Forelimb muscle (tissue), 1 donor: ENCODE measurements around the gene PMEPA1. TPM values are rescaled to one million over a fixed set of nuclear protein-coding genes. Genes with fewer than 3 reads are reported as not detected.
A peak's percentile ranks its signal among the peaks of the same experiment; 100 is the strongest.

Experiments used
- DNase-seq: peaks from one replicate; pipeline ENCODE4 v3.0.0-alpha.2; 2013; ENCODE audit warnings: low read depth
- polyA plus RNA-seq: library from polyadenylated mRNA; unstranded; fragments of 120-200 nt; gene quantifications from one replicate; pipeline ENCODE4 v1.2.1, GENCODE V29; 2013; ENCODE audit not compliant: insufficient read length

Gene PMEPA1
- polyA plus RNA-seq, 1 donor: 25.8 TPM

DNA sequence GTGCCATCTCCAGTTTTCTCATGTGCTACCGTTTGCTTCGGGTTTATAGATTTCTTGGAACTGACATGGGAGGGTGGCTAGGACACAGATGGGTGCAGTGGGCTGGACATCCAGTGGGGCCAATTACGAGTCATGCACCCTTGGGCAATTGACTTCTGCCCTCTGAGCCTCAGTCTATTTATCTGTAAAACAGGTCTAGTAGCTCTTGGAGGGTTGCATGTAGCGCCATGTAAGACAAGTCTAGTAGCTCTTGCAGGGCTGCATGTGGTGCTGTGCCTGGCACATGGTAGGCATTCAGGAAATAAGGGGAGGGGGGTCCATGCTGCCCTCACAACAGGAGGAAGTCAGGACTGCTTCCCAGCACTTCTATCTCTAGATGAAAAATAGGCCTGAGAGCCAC, 15.3 kb downstream of the PMEPA1 start:
- no peak for DNase-seq

DNA sequence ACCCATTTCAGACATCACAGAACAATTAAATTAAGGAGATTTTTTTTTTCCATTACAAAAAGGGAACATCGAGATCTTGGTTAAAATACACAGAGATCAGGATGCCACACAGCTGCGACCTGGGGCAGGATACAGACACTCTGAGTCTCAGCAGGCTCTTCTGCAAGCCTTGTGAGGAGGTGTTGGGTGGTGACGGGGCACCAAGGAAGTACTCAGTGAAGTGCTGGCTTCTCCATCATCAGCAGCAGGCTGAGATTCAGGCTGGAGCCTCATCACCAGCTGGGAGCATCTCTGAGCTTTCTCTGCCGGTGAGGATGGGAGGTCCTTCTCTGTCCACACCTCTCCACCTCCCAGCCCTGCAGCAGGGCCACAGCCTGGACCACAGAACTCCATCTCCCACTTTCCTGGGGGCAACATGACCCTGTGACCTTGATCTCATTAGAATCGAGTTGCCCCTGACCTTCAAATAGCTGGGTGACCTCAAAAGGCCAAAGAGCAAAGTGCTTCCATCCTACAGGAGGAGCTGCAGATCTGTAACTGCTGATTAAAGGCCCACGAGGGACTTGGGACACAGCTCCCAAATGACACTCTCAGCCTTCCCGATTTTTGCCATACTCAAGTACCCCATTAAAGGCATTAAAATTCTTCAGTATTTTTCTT, 16.0 kb downstream of the PMEPA1 start:
- no peak for DNase-seq

- DNase-seq: no peak
These were observed 16.7 kb downstream of the PMEPA1 start for GRCh38 chr20:57693002-57693582.

- DNase-seq: no peak
These were observed 17.4 kb downstream of the PMEPA1 start for GRCh38 chr20:57692393-57692792.

DNA sequence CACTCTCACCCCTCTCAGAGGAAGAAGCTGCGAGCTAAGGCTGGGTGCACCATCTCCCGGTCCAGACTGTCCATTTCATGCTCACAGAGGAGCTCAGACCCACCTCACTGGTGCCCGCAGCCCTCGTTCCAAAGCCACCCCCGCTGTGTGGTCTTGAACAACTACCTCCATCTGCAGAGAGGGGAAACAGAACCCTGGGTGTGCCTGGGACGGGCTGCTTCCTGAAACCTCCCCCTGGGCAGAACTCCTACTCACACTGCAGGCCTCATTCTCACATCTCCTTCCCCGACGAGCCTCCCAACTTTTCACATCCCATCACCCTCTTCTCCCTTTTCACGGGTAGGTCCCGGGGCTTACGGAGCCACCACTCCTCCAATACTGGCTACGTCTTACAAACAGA, 18.1 kb downstream of the PMEPA1 start:
- no peak for DNase-seq

- no peak for DNase-seq
These were observed 19.3 kb downstream of the PMEPA1 start for GRCh38 chr20:57690525-57690924.

DNA sequence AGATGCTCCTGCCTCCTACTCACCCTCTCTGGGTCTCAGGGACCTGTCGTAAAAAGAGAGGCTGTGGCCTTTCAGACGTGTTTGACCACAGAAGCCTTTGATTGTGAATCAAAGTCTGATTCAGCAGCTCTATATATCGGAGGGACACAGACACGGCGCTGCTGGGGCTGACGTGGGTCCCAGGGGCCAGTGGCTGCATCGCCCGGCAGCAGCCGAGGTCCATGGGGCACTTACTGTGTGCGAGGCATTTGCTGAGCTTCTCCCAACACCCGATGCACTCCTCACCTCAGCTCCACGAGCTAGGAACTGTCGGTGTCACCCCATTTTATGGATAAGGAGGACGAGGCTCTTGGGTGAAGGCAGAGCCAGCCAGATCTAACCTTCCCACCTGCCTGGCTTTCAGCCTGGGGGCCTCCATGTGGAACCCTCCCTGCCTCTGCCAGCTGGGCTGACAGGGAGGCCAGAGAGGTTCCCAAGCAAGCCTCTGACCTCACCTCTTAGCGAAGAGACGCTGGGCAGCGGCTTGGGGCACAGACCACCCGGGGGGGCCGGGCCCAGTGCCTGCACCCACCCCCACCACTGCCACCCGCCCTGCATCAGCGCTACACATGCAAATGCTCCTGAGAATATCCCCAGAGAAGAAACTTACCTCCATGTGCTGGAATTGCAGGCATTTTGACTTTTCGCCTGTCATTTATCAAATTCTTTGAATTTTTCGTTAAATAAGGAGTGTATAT, 19.9 kb downstream of the PMEPA1 start:
- no peak for DNase-seq

- no peak for DNase-seq
These were observed 21.0 kb downstream of the PMEPA1 start for GRCh38 chr20:57688864-57689263.

- DNase-seq: no peak
These were observed 21.5 kb downstream of the PMEPA1 start for GRCh38 chr20:57688295-57688694.

DNA sequence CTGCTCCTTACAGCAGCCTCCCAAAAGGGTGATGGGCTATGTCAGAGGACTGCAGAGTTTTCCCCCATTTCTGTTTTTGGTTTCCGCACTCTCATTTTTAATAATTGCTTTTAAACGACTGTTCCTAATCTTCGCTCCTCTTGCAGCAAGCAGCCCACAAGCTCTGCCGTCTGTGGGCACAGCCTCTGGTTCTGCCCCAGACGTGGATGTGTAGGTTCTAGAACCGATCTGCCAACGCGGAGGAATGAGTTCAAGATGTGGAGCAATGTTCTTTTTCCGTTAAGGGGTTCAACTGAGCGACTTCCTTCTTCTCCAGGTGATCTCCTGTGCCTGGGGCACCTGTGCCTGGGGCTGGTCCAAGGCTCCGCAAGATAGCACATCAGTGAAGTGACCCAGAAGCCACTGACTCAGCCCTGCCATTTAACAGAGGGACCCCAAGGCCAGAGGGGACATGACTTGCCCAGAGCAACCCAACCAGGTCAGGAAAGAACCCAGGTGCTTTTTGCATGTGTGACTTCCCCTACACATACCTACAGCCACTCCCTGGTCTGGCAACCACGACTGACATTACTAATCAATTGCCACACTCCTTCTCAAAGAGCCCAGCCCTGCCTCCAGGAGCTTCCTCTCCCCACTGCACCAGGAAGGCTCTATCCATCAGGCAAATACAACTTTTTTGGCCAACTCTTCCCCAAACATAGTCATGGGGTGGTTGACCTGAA, 22.7 kb downstream of the PMEPA1 start:
- DNase-seq: no peak

DNA sequence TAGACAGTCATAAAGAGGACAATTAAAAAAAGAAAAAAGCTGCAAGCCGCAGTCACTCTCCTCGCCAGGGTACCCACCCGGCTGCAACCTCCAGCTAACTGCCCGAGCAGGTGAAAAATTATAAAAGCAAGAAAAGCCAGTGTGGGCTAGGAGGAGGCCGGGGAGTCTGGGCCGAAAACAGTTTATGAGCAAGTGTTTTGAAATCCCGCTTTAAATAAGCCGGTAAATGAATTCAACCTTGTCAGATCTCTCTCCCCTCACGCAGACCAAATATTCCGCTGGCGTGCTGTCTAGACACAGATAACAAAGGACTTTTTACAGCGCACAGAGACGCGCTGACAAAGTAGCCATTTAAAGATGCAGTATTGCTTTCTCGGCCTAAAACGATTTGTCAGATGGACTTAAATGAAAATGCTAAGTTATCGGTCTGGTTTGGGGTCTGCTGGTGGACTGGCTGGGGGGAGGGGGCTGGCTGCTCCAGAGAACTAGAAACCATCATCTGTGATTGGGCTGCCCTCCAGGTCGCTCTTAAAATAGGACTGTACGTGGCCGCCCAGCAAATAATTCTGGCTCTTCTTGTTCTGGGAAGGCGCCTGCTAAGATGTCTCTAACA, 24.6 kb downstream of the PMEPA1 start:
- DNase-seq: no peak

DNA sequence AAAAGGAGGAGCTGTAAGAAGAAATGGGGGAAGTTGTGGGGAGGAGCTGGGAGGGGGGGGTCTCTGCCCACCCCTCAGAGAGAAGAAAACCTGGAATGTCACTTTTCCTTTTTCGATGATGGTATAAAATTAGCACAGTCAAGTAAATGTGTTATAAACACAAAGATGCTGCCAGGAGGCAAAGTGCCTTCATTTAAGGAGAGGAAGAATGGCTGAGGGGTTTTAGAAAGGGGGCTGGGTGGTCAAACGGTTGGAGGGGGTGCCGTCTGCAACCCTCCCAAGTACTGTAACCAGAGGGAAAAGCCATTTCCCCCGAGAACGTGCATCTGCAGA, 25.0 kb downstream of the PMEPA1 start:
- DNase-seq: no peak

DNA sequence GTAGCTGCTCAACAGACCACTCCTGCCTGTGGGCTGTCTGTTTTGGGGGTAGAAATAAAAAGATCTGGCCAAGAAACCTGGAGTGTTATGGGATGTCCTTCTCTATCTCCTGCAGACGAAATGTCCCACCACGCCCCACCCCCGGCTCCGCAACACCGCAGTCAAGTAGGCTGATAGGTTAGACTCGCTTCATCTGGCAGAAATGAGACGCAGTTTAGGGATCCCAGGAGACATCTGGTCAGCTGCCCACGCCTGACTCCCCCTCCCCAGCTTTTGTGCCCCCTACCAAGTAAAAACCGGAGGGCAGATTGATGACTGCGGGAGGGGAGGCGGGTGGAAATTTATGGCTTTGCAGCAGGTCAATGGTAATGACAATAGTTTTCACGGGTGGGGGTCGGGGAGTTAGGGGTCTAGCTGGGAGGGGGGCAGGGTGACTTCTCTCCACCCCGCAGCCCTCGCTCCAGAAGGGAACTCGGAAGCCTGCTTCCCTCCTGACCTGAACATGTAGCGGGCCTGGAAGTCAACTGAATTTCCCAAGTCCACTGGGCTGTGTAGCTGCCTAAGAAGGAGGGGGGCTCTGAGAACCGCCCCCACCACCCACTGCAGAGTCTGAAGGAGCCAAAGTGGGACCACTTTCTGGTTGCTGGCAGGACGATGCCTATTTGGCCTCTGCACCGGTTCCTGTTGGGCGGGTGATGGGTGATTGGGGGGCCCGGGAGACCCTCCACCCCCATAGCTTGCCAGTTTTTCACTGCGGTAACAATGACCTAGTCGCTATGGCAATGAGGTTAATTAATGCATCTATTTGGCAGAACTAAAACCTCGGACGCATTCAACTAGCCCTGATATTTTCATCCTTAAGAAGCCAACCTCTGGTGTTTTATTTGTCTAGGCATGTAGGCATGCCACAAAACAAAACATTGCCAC, 25.7 kb downstream of the PMEPA1 start:
- no peak for DNase-seq

DNA sequence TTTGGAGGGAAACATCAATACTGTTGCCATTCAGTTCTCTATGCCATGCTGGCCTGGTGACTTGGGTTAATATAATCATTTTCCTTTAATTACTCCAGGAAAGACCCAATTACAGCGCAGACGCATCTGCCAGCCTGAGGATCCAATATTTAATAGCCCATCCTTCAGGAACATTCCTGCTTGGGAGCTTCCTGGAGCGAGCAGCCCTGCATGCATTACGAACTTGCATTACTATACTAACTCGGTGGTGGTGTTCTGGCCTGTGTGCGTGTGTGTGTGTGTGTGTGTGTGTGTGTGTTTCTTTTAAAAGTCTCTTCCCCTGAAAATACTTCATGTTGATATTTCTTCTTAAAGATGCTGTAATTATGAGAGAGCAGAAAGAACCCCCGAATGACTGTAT, 26.5 kb downstream of the PMEPA1 start:
- DNase-seq: no peak

DNA sequence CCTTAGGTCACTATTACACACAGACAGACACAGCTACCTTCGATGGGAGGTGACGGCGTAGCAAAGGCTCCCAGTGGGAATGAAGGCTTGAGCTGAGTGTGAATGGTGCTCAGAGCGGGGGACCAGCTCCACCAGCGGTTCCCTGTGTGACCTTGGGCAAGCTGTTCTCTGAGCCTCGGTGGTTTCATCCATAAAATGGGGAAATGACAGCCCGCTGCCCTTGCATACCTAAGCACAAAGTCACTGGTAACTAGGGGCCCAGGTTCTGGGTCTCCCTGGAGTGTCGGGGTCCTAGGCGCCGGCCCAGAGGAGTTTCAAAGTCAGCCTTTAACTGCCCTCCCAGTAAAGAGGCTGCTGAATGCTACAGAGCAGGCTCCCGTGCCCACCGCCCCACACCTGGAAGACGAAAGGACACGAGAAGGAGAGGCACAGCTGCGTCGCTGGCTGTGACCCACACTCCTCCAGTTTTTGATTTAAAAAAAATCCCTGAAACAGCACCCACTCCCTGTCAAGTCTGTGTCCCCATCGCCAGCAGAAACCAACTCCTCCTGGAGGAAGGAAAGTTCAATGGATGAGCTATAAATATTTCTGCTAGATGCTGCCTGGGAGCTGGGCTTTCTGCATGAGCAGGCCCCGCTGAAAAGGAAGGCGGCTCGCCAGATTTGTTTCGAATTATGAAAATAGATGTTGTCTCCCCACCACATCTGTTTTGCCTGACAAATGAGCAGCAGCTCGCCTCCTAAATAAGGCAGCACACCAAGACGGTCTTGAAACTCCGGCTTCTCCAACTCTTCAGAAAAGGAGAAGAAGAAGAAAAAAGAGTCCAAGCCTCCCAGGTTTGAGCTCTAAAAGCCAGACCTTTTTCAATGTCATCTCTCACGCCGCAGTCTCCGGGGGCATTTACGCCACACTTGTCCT, 27.4 kb downstream of the PMEPA1 start:
- DNase-seq: peak; percentile 59

- DNase-seq: no peak
These were observed 28.6 kb downstream of the PMEPA1 start for GRCh38 chr20:57680934-57681914.

DNA sequence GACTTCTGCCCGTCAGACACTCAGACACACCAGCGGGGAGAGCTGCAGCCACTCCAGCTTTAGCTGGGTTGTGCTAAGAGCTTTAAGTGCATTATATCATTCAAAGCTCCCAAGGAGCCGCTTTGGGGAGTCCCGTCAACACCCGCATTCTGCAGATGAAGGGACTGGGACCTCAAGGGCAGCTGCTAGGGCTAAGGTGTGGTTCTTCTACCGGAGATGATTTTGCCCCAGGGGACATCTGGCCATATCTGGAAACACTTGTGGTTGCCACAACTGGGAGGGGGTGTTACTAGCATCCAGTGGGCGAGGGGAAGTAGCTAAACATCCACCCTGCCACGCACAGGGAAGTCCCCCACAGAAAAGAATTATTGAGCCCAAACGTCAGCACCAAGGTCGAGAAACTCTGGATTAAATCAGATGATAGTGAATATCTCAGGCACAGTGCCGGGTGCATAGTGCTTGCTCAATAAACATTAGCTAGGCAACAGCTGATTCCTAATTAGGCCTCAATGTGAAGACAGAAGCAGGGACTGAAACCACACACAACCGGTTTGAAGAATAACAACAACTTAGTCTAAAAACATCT, 29.6 kb downstream of the PMEPA1 start:
- no peak for DNase-seq

- DNase-seq: no peak
These were observed 30.7 kb downstream of the PMEPA1 start for GRCh38 chr20:57679113-57679512.
